Heart left ventricle (tissue), 13 donors: Measurements from ENCODE around the gene RALGPS1.

ENCODE experiments used
- POLR2A ChIP-seq, 2 donors: fragments of 450-650 bp; IDR thresholded peaks; one replicate each; pipeline ENCODE4 v1.6.1; 2017; ENCODE audit warnings: antibody characterized with exemption in 2 of 2, mild to moderate bottlenecking in 2 of 2, moderate library complexity in 2 of 2
- TF ChIP-seq, protein P1 (sequence below), 12 donors: fragments of 200-600 bp; sonication (generic) in 4 of 12; IDR thresholded peaks; one replicate each; pipeline versions ENCODE4 v1.5.0 to v1.8.0; 2018 to 2022; ENCODE audit warnings: antibody characterized with exemption in 12 of 12, mild to moderate bottlenecking in 5 of 12
- donor health status: ischemic (EF 13 %, LVEDD 7.1; RV severe dilation, severe dysfunction).
- donor health status: DM: no; HTN: yes; CAD: no.
- donor health status: DM: no; HTN: no; CAD: no.
- donor health status: ischemic (EF 25% LVEDD 6.9; RV normal size, moderate dysfunction).
- donor health status: ischemic (EF 25% LVEDD 5.7; RV mildly dilated, moderate dysfunction).
- donor health status: ischemic (EF 35%, LVEDD 5.7; RV mildly dilated, moderate dysfunction).
- donor health status: nonischemic (EF 11% LVEDD 7.7; RV severe dilation, severe dysfunction).
- donor health status: DM: yes; HTN: yes; CAD: no.
- donor health status: PGD.
- donor health status: ischemic (EF 29% LVEDD 5.4; RV normal size, mild dysfunction).
- donor health status: nonischemic (EF 23%, LVEDD 6.1; RV moderate dilation, normal function).

DNA sequence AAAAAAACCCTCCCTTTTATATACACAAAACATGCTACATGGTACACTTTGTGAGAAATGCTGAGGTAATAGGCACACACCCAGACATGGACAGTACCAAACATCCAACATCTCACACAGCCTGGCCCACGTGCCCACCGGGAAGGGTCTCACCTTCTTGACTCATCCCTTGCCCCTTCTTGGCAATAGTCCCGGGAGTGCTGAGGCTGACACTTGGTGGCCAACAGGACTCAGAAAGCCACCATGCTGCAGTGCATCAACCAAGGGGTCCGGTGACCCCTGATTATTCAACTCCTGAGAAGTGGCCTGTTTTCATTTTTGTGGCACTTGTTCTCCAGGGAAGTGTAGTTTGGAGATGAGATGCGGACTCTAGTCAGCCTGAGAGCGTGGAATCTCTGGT, 172.8 kb downstream of the RALGPS1 start:
- TF ChIP-seq, protein P1, sequence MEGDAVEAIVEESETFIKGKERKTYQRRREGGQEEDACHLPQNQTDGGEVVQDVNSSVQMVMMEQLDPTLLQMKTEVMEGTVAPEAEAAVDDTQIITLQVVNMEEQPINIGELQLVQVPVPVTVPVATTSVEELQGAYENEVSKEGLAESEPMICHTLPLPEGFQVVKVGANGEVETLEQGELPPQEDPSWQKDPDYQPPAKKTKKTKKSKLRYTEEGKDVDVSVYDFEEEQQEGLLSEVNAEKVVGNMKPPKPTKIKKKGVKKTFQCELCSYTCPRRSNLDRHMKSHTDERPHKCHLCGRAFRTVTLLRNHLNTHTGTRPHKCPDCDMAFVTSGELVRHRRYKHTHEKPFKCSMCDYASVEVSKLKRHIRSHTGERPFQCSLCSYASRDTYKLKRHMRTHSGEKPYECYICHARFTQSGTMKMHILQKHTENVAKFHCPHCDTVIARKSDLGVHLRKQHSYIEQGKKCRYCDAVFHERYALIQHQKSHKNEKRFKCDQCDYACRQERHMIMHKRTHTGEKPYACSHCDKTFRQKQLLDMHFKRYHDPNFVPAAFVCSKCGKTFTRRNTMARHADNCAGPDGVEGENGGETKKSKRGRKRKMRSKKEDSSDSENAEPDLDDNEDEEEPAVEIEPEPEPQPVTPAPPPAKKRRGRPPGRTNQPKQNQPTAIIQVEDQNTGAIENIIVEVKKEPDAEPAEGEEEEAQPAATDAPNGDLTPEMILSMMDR (IDR thresholded peaks at IDR 0.05), result no peak
- no peak for TF ChIP-seq POLR2A (IDR thresholded peaks at IDR 0.05)
